B cell (primary cell): ENCODE measurements around the gene NAPSA. TPM values are rescaled to one million over a fixed set of nuclear protein-coding genes. Genes with fewer than 3 reads are reported as not detected.
"Not testable (repeated sequence)": the region's sequence is repeated elsewhere in the genome, so short reads cannot be mapped to it uniquely, and the experiment has no call there.

Experiments
- ATAC-seq: fragments of 200-7000 bp; cut with Tn5 transposase; one replicate; pipeline ENCODE4 v1.10.0; 2021; ENCODE audit warnings: low read depth, mild to moderate bottlenecking, moderate number of reproducible peaks, moderate library complexity
- CTCF ChIA-PET: fragments of 350-600 bp; sonication (Branson Sonifier 250); formaldehyde crosslinking; loops from one replicate; lab custom pipeline; 2021; ENCODE audit warnings: antibody characterized with exemption, inconsistent platforms; lab: Charles Lee
- POLR2A ChIA-PET: fragments of 350-600 bp; sonication (Branson Sonifier 250); formaldehyde crosslinking; loops from one replicate; lab custom pipeline; 2021; ENCODE audit warnings: antibody characterized with exemption; lab: Charles Lee
- DNase-seq: peaks from one replicate; pipeline ENCODE4 v3.0.0; 2013
- H2AFZ ChIP-seq: 2 replicates; pipeline ENCODE4 v1.6.1; 2012; ENCODE audit warnings: mild to moderate bottlenecking, low read depth, low read length; ENCODE audit not compliant: insufficient read depth, poor library complexity, severe bottlenecking
- H3K27ac ChIP-seq, 2 donors: 1 replicate in 1 of 2; 2 replicates in 1 of 2; pipeline ENCODE4 v1.5.1; 2012 to 2013; ENCODE audit warnings: low read length in 2 of 2, mild to moderate bottlenecking in 2 of 2, moderate library complexity in 1 of 2
- H3K27me3 ChIP-seq, 4 experiments: fragments of 200-600 bp in 1 of 4; sonication (generic) in 1 of 4; replicated peaks in 1 of 4; 1 replicate in 2 of 4; 2 replicates in 2 of 4; pipeline versions ENCODE4 v1.6.1 to v1.7.0; 2013 to 2016; ENCODE audit warnings: low read length in 3 of 4, mild to moderate bottlenecking in 2 of 4, mixed read lengths in 1 of 4, moderate library complexity in 1 of 4; ENCODE audit not compliant: insufficient read depth in 4 of 4, control insufficient read depth in 3 of 4; ENCODE audit errors: control extremely low read depth in 1 of 4
- H3K36me3 ChIP-seq, 2 experiments: replicated peaks in 1 of 2; 1 replicate in 1 of 2; 2 replicates in 1 of 2; pipeline versions ENCODE4 v1.6.1 to v1.7.1; 2013; ENCODE audit warnings: low read length in 1 of 2; ENCODE audit not compliant: insufficient read depth in 2 of 2, control insufficient read depth in 1 of 2; ENCODE audit errors: control extremely low read depth in 1 of 2, extremely low read depth in 1 of 2
- H3K4me1 ChIP-seq, 2 donors: fragments of 200-600 bp in 1 of 2; sonication (generic) in 1 of 2; 1 replicate in 1 of 2; 2 replicates in 1 of 2; pipeline versions ENCODE4 v1.5.1 to v1.6.1; 2013 to 2017; ENCODE audit warnings: low read length in 2 of 2; ENCODE audit not compliant: control insufficient read depth in 2 of 2, insufficient read depth in 2 of 2
- H3K4me2 ChIP-seq: replicated peaks from 2 replicates; pipeline ENCODE3; 2012; ENCODE audit warnings: mild to moderate bottlenecking, low read depth, low read length; ENCODE audit not compliant: poor library complexity, severe bottlenecking
- H3K4me3 ChIP-seq, 5 experiments: fragments of 200-600 bp in 1 of 5; sonication (generic) in 1 of 5; 1 replicate in 3 of 5; 2 replicates in 2 of 5; pipeline versions ENCODE4 v1.5.1 to v1.7.0; 2011 to 2016; ENCODE audit warnings: low read length in 4 of 5, mild to moderate bottlenecking in 4 of 5, low read depth in 2 of 5, control low read depth in 1 of 5, moderate library complexity in 1 of 5; ENCODE audit not compliant: insufficient read depth in 1 of 5; ENCODE audit errors: control extremely low read depth in 1 of 5, extremely low read depth in 1 of 5
- H3K79me2 ChIP-seq: fragments of 200-600 bp; sonication (generic); one replicate; pipeline ENCODE4 v1.6.0; 2016; ENCODE audit warnings: low read length; ENCODE audit not compliant: control insufficient read depth, insufficient read depth
- H3K9ac ChIP-seq: fragments of 200-600 bp; sonication (generic); 2 replicates; pipeline ENCODE4 v1.6.1; 2017; ENCODE audit warnings: mild to moderate bottlenecking, low read length, moderate library complexity
- H3K9me3 ChIP-seq, 3 donors: one replicate each; pipeline versions ENCODE4 v1.6.1 to v1.7.1; 2013; ENCODE audit warnings: low read length in 2 of 3; ENCODE audit not compliant: control insufficient read depth in 2 of 3, insufficient read depth in 1 of 3; ENCODE audit errors: control extremely low read depth in 1 of 3
- H4K20me1 ChIP-seq: 2 replicates; pipeline ENCODE4 v1.6.0; 2012; ENCODE audit warnings: mild to moderate bottlenecking, low read length; ENCODE audit not compliant: insufficient read depth, control insufficient read depth, poor library complexity, severe bottlenecking
- H3K27ac Mint-ChIP-seq: one replicate; pipeline ENCODE4 v1.8.0; 2021; ENCODE audit warnings: mixed read lengths
- H3K27me3 Mint-ChIP-seq: one replicate; pipeline ENCODE4 v1.8.0; 2021; ENCODE audit warnings: mixed read lengths
- H3K4me1 Mint-ChIP-seq: one replicate; pipeline ENCODE4 v1.8.0; 2021; ENCODE audit warnings: mixed read lengths
- H3K4me3 Mint-ChIP-seq: one replicate; pipeline ENCODE4 v1.8.0; 2021; ENCODE audit warnings: mixed read lengths
- H3K9me3 Mint-ChIP-seq: one replicate; pipeline ENCODE4 v1.8.0; 2022; ENCODE audit warnings: mixed read lengths; ENCODE audit not compliant: insufficient read depth
- EZH2 ChIP-seq: IDR thresholded peaks from 2 replicates; pipeline ENCODE4 v1.6.1; 2012; ENCODE audit warnings: borderline replicate concordance, low read depth, mild to moderate bottlenecking, moderate library complexity, low read length; ENCODE audit not compliant: insufficient read depth, poor library complexity, severe bottlenecking
- WGBS: methylation state at CpG from one replicate; pipeline ENCODE4 v1.1.5; 2013; ENCODE audit warnings: missing lambda C conversion rate; ENCODE audit not compliant: insufficient coverage; 5-methylcytosine and 5-hydroxymethylcytosine counted together
- intact Hi-C: fragments of 100-400 bp; cut with micrococcal nuclease; formaldehyde crosslinking; loops from one replicate; pipeline ENCODE4 v1.10.0; 2022
- polyA plus RNA-seq: library from polyadenylated mRNA; depleted of rRNA; stranded (reverse); fragments of >200 nt; gene quantifications from 2 replicates; pipeline ENCODE4 v1.2.3, GENCODE V29; 2012
- total RNA-seq, 2 donors: library from RNA; stranded (reverse); fragments of 120-200 nt in 1 of 2; gene quantifications; 1 replicate in 1 of 2; 2 replicates in 1 of 2; pipeline versions ENCODE4 v1.2.3 to v1.2.4, GENCODE V29; 2013 to 2022
- TF ChIP-seq, protein P1 (sequence below): fragments of 200-600 bp; IDR thresholded peaks from one replicate; pipeline ENCODE4 v1.8.0; 2022; ENCODE audit warnings: antibody characterized with exemption, mild to moderate bottlenecking

The NAPSA gene
- total and polyA plus RNA-seq, 2 donors (not counting 1 experiment from before 2014, with no cell fraction given), result 4.0 to 4.7 TPM

DNA sequence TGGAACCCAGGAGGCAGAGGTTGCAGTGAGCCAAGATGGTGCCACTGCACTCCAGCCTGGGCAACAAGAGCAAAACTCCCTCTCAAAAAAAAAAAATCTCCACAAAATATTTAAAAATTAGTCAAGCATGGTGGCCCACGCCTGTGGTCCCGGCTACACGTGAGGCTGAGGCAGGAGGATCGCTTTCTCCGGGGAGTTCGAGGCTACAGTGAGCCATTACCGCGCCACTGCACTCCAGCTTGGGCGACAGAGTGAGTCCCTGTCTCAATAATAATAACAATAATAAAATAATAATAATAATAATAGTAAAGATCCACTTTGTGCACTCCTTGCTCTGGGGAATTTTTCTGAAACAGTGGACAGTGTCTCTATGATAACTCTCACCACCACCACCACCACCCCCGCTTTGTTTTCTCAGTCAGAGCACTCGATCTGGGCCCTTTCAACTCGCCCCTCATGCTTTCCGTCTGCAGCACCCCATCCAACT lies 8.7 kb downstream of the NAPSA start:
- Mint-ChIP-seq H3K27ac (peak overlapping the region; percentile 98), H3K9me3 (no peaks in the 10 kb centered on the region), H3K27me3 (no peaks in the 10 kb centered on the region), H3K4me1 (peaks cover 37% of the 10 kb centered on the region), H3K4me3 (peak overlapping the region; percentile 94)
- H3K27me3 ChIP-seq, result no peaks in the 10 kb centered on the region
- H3K27ac ChIP-seq, result peak overlapping the region; percentile 95 to 99
- CTCF ChIA-PET, result interaction anchor here (0.7 to 6.6 kb wide), 30 partner anchors 10 to 566 kb away, joined by 3 to 76 read pairs (median 6); partner anchors contain the start of genes JOSD2, KCNC3, NAPSA and SPIB
- H3K9me3 ChIP-seq, result peaks cover 0 to 6% (median 0%) of the 10 kb centered on the region in 3 donors
- WGBS, result 0% methylated on average over 4 of the region's 13 CpGs
- H2AFZ ChIP-seq, result peak overlapping the region; percentile 87
- H3K4me1 ChIP-seq, result peaks cover 13 to 33% of the 10 kb centered on the region in 2 donors
- peaks cover 19% of the 10 kb centered on the region for H3K79me2 ChIP-seq
- ATAC-seq (no peak), DNase-seq (no peak)
- peak overlapping the region in 4 of 5 experiments; percentile 64 to 99 (median 79) for H3K4me3 ChIP-seq
- no peaks in the 10 kb centered on the region for H4K20me1 ChIP-seq
- H3K36me3 ChIP-seq, result no peaks in the 10 kb centered on the region
- POLR2A ChIA-PET, result interaction anchor here (1.0 to 2.8 kb wide), 11 partner anchors 9 to 104 kb away, joined by 3 to 33 read pairs (median 8); partner anchors contain the start of genes KCNC3, NR1H2 and SPIB
- intact Hi-C loops, result loop anchor here (1.0 to 5.0 kb wide), 12 partner anchors 9 to 541 kb away; partner anchors contain the start of genes JOSD2, MYBPC2, NR1H2 and POLD1
- H3K9ac ChIP-seq, result peak overlapping the region; percentile 99
- H3K4me2 ChIP-seq, result peak overlapping the region; percentile 99
- TF ChIP-seq EZH2, result no peak
- TF ChIP-seq, protein P1, sequence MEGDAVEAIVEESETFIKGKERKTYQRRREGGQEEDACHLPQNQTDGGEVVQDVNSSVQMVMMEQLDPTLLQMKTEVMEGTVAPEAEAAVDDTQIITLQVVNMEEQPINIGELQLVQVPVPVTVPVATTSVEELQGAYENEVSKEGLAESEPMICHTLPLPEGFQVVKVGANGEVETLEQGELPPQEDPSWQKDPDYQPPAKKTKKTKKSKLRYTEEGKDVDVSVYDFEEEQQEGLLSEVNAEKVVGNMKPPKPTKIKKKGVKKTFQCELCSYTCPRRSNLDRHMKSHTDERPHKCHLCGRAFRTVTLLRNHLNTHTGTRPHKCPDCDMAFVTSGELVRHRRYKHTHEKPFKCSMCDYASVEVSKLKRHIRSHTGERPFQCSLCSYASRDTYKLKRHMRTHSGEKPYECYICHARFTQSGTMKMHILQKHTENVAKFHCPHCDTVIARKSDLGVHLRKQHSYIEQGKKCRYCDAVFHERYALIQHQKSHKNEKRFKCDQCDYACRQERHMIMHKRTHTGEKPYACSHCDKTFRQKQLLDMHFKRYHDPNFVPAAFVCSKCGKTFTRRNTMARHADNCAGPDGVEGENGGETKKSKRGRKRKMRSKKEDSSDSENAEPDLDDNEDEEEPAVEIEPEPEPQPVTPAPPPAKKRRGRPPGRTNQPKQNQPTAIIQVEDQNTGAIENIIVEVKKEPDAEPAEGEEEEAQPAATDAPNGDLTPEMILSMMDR, result no peak

- DNase-seq, H3K27me3 ChIP-seq, H3K27ac Mint-ChIP-seq, intact Hi-C loops, H3K27me3 Mint-ChIP-seq, H3K27ac ChIP-seq, H3K9me3 ChIP-seq, H3K4me3 Mint-ChIP-seq, POLR2A ChIA-PET, H3K4me2 ChIP-seq, H2AFZ ChIP-seq, H3K4me3 ChIP-seq, H4K20me1 ChIP-seq, H3K9ac ChIP-seq, H3K36me3 ChIP-seq, ATAC-seq, H3K9me3 Mint-ChIP-seq: not testable (repeated sequence)
- CTCF ChIA-PET, result interaction anchor here (0.7 to 4.5 kb wide), 5 partner anchors 11 to 568 kb away, joined by 3 to 20 read pairs (median 4); partner anchors contain the start of gene KCNC3
- H3K4me1 Mint-ChIP-seq, result peaks cover 39% of the 10 kb centered on the region
- Histone ChIP-seq H3K4me1 (peaks cover 29 to 47% of the 10 kb centered on the region in 2 donors), H3K79me2 (peaks cover 30% of the 10 kb centered on the region)
- WGBS, result 98% methylated on average over 7 of the region's 7 CpGs
Observed at GRCh38 chr19:50353487-50353880, 12.0 kb downstream of the NAPSA start.
